ENCODE data around the gene GABRB3. TPM values are rescaled to one million over a fixed set of nuclear protein-coding genes. Genes with fewer than 3 reads are reported as not detected.
A peak's percentile ranks its signal among the peaks of the same experiment; 100 is the strongest.
"Not testable (repeated sequence)": the region's sequence is repeated elsewhere in the genome, so short reads cannot be mapped to it uniquely, and the experiment has no call there.

Gene GABRB3
- total RNA-seq, 1 experiment from 2014 or later: 3.3 TPM

DNA sequence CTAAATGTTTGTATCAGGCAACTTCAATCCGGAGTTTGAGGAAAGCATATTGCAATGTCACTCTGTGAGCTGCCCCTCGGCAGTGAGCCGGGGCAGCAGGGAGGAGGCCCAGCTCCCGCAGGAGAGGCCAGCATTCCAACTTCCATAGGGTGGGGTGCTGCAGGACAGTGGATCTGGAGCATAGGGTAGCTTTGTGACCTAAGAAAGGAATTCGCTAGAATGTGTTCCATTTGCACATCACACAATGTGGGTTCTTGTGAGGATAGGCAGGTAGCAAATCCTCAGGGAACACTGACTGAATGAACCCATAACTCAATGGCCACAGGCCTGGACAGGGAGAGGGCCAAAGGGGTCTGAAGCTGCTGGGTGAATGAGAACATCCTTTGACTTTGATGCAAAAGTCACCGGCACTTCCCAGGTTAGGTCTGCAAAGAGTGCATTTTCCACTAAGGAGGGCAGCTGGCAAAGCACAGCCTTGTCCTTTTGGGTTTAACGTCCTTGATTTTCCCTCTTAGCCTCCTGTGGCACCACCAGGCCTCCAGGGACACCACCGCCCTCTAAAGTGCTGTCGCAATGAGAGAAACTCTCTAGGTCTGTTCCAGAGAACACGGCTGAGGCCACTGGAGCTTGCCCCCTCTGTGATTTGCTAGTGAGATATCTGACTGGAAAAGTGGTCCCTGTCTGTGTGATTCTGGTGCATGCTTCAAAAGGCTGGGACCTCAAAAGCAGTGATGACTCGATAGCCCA, 36.2 kb downstream of the GABRB3 start:
- DNase-seq (ENCODE audit: low read depth): no peak

DNA sequence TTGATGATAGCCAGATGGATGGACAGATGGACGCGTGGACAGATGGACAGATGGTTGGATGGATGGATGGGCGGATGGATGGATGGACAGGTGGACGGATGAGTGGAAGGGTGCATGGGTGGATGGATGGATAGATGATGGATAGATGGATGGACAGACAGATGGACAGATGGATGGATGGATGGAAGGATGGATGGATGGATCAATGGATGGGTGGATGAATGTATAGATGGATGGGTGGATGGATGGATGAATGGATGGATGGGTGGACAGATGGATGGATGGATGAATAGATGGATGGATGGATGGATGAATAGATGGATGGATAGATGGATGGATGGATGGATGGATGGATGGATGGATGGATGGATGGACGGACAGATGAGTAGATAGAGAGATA, 40.9 kb downstream of the GABRB3 start:
- DNase-seq (ENCODE audit: low read depth): no peak

DNA sequence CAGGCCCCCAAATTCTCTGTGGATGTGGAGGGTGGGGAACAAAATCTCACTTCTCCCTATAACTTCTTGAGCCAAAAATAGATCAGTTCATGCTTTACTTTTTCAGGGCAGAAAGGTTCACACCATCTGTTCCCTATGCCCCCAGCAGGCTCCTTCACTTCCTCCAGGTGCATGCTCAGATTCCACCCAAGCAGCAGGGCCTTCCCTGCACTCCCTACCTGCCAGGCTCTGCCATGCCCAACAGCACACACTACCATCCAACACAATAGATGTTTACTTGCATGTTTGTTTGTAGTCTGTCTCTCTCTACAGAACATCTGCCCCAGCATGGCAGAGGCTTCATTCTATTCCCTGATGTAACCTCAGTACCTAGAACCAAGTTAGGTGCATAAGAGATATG, 43.3 kb downstream of the GABRB3 start:
- DNase-seq (ENCODE audit: low read depth): no peak

DNA sequence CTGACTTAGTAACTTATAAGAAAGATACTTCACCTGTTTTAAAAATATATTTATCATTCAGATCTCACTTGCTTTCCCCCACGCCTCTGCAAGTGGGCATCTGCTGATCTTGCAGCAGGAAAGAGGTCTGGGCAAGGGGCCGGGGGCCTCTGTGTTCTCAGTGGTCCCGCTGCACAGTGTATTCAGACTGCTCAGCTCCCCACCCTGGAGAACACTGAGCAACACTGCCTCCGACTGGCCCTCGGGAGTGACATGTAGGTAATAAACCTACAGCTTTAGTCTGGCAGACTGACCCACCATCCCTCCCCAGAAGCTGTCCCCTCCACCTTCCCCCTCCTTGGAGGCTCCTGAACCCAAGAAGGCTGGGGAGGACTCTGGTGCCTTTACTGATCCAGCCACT, 43.8 kb downstream of the GABRB3 start:
- DNase-seq (ENCODE audit: low read depth): no peak

DNA sequence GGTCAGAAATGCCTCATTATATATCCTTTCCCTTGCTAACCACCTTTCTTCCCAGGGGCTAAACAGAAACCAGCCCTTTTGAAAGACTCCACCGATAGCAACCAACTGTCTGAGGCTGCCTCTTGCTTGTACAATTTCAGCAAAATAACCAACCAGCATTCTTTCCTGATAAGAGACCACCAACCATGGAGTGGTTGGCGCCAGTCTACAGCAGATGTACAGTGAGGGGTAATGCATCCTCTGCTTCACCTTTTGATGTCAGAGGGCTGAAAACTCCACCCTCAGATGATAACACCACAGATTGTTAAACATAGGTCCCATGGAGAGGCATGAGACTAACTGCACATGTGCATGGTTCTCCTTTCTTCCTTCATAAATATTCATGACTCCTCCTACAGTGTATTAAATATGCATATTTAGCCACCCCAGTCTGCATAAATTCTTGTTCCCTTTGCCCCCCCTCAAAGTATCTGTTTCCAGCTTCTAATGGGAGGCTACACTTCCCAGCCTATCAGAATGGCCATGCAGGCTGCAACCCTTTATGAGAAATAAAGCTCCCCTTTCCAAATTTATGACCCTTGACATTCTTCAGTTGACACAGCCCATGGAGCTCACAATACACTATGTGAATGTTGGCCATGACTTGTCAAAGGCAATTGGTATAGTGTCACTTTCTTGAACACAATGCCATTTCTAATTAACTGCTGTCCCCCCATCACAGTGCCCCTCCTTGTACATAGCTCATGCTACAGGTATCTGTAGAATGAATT, 48.3 kb downstream of the GABRB3 start:
- no peak for DNase-seq (ENCODE audit: low read depth)

DNA sequence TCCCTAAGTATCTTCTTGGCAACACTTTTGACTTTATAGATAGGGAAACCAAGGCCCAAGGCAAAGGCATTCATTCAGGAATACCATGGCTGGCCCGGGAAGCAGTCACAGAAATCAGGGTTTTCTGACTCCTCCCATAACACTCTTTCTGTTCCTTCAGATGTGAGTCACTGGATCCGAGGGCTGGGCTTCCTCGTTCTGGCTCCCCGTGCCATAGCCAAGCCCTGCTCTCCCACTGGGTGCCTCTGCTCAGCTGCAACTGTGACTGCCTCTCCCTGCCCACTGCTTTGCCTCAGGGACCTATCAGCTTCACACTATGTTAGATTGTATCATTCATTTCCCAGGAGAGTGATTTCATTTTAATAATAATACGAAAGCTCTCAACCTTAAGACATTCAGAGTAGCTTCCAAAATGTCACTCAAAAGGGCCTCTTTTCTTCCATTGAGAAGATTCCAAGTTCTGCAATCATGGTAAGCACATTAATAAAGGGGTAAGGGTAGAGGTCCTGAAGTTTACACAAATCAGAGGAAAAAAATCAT, 50.2 kb downstream of the GABRB3 start:
- peak; percentile 81 for DNase-seq (ENCODE audit: low read depth)

DNA sequence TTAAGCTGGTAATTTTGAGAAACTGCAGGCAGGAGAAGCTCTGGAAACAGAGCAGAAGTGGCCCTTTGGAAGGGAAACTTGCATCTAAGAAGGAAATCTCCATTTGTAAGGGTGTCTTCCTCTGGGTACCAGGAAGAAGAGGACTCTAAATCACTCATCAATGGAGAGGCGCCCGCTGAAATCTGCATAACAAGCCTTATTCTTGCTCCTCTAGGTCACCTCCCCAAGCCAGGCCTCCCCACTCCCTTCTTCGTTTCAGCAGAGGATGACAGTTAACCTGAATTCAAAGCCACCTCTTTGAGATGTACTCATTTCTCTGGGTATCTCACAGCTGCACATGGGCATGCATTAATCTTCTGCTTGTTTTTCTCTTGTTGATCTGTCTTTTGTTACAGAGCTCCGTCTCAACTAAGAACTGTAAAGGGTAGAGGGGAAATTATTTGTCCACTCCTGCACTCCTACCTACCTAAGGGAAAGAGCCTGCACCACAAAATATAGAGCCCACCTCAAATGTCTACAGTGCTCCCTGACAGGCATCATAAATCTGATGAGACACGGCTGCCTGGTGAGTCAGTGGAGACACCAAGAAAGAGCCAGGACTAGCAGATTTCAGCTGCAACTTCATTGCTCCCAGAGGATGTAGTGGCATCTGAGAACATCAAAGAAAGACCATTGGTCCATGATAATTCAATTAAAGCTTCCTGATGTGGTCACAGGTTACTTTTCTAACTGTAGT, 51.5 kb downstream of the GABRB3 start:
- no peak for DNase-seq (ENCODE audit: low read depth)

DNA sequence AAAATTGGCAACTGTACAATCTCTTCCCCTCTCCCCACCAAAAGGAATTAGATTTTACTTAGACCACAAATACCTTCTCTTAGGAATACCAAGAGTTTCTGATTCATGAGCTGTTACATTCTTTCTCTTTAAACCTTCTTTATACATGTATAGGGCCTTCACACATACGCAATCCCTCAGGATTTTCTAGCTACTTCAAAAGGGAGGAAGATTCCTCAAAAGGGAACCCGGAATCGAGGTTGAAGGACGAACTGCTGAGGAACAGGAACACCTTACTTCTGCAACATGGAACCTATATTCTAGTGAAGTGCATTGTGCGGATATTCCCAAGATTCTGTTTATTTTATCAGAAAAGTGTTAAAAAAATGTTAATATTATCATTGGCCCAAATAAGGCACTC, 52.3 kb downstream of the GABRB3 start:
- no peak for DNase-seq (ENCODE audit: low read depth)

DNA sequence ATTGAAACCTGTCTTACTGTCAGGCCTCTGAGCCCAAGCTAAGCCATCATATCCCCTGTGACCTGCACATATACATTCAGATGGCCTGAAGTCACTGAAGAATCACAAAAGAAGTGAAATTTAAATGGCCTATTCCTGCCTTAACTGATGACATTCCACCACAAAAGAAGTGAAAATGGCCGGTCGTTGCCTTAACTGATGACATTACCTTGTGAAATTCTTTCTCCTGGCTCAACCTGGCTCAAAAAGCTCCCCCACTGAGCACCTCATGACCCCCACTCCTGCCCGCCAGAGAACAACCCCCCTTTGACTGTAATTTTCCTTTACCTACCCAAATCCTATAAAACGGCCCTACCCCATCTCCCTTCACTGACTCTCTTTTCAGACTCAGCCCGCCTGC, 53.0 kb downstream of the GABRB3 start:
- not testable (repeated sequence) for DNase-seq (ENCODE audit: low read depth)

DNA sequence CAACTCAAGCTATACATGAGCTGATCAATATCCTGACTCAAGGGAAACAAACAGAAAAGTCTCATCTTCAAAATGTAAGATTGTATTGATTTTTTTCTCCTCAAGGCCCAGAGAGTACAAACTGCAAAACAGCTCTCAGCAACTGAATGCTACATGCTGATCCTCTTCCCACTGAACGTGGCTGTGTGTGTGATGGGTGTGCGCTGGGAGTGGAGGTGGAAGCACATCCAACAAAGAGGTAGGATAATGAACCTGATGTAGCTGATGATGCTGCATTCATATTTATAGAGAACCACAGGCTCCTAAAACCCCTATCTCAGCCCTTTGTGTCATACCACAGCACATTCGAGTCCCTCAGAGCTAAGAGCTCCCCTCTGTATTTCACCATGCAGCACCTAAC, 56.8 kb downstream of the GABRB3 start:
- no peak for DNase-seq (ENCODE audit: low read depth)

DNA sequence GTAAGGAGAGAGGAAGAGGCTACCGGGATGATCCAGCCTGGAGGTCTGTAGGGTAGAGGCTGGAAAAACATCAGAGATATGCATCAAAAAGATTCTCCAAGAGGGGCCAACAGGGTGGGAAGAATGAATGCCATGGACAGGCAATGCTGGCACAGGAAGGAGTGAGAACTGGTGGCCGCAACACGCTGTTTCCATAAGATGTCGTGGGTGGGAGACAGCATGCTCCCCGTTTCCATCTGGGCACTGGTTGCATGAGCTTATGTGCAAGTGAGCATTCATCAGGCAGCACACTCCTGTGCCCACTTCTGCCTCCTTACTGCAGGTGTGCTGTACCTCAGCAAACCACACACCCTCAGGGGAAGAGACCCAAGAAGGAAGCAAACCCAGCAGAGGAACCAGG, 59.4 kb downstream of the GABRB3 start:
- DNase-seq (ENCODE audit: low read depth): no peak

DNA sequence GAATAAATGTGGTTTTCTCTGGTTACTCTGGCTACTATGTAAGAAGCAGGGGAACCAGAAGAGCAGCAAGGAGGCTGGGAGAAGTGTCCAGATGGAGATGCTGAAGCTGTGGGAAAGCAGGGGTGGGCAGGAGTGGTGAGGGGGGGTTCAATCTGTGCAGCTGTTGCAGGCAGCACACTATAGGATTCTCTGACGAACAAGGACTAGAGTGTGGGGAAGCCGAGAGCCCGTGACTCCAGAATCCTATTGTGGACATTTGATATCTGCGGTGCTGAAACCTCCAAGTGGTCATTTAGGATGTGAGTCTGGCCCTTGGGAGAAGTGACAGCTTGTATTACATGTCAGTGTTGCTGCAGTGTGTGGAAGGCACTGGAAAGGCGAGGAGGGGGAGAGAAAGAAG, 60.5 kb downstream of the GABRB3 start:
- no peak for DNase-seq (ENCODE audit: low read depth)

DNA sequence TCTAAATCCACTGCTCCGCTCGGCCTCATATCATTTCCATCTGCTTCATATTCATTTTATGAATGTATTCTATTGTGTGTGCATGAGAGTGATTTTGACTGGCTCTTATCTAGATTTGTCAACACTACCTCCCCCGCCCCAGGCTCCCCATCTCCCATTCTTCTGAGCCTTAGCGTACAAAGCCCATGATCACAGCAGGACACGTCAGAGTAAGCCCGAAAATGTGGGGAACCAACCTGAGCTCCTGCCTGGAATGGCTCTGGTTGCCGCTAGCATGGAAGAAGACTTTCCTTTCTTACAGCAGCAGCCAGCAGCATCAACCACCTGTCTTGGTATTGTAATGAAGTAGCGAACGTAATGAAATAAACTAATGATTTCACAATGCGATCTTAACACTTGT, 61.4 kb downstream of the GABRB3 start:
- DNase-seq (ENCODE audit: low read depth): peak; percentile 15

DNA sequence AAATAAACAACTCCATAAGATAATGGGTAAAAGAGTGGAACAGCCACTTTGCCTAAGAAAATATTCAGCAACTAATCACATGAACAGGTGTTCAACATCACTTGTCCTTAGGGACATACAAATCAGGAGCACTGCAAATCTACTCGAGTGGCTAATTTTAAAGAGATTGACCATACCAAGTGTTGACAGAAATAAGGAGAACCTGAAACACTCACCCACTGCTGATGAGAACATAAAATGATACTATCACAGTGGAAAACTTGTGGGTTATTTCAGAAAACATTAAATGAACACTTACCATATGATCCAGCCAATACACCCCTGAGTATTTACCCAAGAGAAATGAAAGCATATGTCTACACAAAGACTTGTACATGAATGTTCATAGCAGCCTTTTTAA, 70.5 kb downstream of the GABRB3 start:
- DNase-seq (ENCODE audit: low read depth): no peak

DNA sequence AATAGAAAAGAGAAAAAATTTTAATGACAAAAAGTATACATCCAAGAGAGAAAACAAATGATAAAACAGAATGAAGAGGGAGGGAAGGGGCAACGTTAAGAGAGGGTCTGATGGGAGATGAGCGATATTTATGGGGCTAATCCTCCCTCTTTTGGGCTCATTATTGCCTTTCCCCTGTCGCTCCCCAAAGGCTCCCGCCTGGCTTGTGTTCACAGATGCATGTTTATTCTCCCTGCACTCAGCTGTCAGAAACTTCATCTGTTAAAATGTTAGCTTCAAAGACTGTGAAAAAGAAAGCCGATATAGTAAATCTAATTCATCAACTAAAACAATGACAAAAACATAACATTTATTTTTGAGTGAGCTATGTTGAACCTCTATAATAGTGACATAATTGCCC, 74.3 kb downstream of the GABRB3 start:
- DNase-seq (ENCODE audit: low read depth): no peak

DNA sequence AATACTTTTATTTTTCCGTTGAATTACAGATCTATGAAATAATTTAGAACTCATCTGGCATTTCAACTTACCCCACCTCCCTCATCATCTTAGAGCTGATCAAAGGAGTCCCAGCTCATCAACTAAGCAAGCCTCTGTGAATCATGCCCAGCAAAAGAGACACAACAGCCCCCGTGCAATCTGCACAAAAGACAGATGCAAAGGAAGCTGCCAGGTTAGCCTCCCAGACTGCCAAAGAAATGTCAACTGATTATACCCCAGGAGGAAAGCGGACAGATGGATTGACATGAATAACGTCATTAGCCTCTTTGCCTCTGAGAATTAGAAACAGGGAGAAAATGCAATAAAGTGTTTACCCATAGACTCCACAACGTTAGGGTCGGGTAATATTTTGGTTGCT, 75.0 kb downstream of the GABRB3 start:
- no peak for DNase-seq (ENCODE audit: low read depth)

DNA sequence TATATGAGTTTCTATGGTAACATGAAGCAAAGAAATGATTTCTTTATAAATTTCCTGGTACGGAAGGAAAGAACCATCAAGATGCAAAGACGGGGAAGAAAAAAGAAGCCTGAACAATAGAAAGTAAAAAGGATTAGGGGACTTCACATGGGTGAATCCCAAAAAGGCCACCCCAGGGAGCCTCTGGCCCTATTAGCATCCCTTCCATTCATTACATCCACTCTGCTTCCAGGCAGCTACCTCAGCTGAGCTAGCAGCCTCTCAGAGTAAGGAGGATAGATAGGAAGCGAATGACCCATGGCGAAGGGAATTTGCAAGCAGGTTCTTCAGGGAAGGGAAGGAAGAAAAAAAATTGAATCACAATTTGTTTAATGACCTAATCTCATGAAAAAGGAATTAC, 81.6 kb downstream of the GABRB3 start:
- DNase-seq (ENCODE audit: low read depth): no peak

DNA sequence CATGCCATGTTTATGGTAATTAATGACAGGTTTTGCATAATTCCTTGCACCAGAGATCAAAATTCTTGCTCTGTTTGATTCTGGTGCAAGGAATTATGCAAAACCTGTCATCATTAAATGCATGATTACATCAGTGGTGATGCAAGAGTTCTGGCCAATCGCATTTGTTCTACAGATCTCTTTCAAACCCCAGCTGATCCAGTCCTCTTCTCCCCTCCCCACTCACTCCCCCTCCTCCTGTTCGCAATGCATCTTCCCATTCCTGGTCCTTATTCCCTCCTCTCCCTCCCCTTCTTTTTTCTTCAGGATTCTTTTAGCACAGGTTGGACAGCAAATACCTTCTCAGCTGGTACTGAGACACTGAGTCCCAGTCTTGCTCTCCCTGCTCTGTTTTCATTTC, 82.1 kb downstream of the GABRB3 start:
- DNase-seq (ENCODE audit: low read depth): no peak

DNA sequence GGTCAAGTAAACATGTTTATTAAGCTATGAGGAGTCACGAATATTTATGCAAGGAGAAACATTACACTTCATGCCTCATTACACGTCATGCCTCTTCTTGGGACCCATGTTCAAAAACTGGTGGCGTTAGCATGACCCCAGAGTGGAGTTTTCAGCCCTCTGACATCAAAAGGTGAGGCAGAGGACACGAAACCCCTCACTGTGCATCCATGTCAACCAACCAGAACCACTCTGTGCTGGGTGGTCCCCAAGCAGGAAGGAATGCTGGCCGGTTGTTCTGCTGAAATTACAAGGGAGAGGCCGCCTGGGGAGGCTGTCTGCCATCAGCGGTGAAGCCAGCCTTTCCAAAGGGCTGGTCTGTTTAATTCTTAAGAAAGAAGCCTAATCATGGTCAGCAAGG, 83.4 kb downstream of the GABRB3 start:
- DNase-seq (ENCODE audit: low read depth): no peak

DNA sequence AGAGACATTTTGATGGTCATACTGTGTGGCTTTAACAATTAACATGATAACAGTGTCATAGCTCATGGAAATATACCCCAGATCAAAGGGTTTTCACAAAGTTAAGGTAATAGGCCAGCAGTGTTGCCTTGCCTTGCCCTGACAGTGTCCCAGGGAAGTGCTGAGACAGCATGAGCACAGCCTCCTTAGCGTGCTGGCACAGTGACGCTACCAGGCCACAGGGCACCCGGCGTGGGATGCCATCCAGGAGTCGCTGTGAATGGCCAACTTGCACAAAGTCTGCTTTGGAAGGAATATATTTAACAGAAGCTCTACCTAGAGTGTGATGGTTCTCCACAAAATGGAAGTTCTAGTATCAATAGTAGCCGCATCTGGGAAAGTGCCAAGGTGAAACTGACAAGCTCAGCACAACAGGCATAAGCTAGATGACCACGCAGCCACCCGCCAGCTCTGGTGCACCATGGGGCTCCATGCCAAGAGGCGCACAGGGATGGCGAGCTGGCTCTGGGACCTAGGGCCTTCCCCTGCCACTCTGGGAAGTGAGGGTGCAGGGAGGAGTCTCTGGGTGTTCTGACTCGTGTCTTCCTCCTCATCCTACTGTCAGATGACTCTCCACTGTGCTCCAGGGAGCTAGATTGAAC, 86.2 kb downstream of the GABRB3 start:
- no peak for DNase-seq (ENCODE audit: low read depth)

DNA sequence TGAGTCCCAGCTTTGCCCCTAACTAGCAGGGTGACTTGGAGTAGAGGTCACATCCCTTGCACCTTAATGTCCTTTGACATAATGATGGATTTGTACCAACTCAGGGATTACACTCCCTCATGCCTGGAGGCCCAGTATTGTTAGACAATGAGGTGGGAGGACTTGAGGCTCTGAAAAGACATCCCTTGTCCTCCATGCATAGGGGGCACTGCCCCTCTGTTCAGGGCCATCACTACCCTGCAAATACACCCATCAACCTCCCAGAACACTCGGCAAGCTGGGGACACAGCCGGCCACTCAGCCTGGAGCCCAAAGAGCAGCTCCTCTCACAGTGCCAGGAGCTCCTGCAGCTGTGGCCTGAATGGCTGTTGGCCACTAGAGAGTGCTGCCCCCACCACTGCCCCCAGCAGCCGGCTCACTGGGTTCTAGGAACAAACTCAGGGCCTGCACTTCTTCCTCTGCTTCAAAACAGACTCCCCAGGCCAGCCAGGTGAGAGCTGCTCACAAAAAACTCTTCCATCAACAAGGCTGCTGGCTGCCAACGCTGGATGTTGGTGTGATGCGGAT, 90.2 kb downstream of the GABRB3 start:
- DNase-seq (ENCODE audit: low read depth): no peak

DNA sequence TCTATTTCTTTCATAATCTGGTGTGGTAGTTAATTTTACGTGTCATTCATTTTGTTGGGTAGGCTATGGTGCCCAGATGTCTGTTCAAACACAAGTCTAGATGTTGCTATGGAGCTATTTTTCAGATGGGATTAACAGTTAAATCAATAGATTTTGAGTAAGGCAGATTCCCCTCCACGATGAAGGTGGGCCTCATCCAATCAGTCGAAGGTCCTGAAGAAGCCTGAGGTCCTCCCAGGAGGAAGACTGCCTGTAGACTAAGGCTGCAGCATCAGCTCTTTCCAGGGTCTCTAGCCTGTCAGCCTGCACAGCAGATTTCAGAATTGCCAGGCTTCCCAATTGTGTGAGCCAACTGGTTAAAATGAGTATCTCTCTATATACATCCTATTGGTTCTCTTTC, 92.9 kb downstream of the GABRB3 start:
- DNase-seq (ENCODE audit: low read depth): no peak

All from Daoy (cell line).